Hepatic stellate cell (primary cell): ENCODE measurements around the gene TCF7L2.

Source experiments
- DNase-seq: peaks from one replicate; pipeline ENCODE4 v3.0.0; 2011; ENCODE audit warnings: low spot score

TCF7L2 gene

DNA sequence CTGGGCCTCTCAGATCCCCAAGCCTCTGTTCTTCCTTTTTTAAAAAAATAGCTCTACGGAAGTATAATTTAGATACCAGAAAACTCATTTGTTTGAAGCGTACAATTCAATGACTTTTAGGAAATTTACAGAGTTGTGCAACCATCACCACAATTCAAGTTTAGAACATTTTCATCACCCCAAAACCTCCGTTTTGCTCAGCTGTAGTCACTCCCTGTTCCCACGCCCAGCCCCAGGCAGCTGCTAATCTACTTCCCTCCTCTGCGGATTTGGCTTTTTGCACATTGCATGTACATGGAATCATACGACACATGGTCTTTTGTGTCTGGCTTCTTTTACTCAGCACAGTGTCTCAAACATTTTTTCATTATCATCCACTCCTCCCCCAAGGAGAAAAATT is 229.2 kb downstream of the TCF7L2 start:
- DNase-seq = no peak

DNA sequence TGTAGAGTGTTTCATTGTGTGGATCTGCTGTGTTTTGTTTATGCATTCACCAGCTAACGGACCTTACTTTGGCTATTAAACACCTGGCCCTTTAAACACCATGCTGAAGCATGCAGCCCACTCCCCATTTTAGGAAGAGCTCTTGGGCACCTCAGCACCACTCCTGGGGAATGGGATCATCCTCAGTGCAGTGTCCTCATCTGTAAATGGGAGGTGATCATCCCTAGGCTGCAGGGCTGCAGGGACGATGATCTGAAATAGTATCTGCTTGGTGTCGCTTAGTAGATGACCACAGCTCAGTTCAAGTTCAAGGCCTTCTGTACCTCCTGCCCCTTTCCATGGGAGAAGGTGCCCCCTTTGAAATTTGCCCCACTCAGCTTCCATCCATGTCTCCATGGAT is 229.9 kb downstream of the TCF7L2 start:
- DNase-seq = no peak

DNA sequence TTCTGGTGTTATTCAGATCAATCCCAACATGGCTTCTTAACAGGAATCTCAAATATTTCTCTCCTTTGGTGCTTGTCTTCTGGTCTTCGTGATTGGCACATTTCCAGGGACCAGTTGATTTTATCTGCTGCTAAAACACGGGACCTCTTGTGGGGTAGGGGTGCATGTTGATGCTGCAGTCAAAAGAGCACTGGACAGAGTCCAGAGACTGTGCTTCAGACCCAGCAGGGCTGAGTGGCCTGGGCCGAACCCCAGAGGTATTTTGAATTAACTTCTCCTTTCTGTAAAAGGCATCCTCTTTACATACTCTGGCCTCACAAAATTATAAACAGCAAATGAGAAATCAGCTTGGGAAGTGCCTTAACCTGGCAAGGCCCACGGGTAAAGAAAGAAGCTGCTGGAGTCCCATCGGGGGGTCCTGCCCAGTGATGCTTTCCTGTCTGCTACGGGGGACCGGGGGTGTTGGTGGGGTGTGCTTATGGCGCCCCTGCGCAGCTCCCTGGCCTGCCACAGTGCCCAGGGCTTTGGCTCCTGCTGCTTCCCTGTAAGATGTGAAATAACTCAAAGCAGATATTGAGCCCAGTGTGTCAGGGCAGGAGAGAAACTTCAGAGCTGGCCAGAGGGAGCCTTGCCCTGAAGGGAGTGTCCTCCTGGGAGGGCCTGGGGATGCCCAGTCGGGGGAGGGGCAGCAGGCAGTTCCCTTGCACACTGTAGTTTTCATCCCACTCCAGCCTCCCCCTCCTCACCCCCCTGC is 230.5 kb downstream of the TCF7L2 start:
- DNase-seq = no peak

DNA sequence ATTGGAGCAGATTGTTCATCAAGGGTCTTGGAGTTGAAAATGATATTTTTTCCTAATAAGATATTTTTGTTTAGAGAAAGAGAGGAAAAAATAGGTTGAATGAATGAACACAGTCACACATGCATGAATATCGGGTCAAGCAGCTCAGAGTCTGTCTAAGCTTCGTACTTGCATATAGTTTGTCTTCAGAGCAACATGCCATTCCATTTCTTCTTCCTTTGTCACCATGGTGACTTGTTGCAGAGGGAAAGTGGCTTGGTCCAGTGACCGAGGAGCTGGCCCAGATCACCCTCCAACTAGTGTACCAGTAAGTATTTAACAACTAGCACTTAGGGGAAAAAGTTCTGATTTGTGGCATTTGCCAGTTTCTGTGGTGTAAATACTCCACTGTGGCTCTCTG is 232.1 kb downstream of the TCF7L2 start:
- no peak for DNase-seq

DNA sequence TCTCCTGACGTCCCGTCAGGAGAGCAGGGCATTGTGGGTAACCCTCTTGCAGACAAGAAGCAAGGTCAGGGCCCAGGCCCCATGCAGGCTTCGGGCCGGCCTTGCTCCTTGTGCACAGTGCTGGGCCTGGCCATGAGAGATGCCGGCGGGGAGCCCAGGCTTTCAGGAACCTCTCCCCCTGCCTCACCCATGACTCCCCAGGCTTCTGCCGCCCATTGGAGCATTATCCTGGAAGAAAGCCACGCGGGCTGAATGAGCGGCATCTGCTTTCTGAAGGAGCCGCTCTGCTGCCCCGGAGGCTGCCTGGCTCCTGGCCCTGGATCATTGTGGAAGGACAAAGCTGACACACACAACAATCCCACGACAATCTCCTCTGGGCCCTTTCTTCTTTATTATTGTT is 233.5 kb downstream of the TCF7L2 start:
- no peak for DNase-seq

DNA sequence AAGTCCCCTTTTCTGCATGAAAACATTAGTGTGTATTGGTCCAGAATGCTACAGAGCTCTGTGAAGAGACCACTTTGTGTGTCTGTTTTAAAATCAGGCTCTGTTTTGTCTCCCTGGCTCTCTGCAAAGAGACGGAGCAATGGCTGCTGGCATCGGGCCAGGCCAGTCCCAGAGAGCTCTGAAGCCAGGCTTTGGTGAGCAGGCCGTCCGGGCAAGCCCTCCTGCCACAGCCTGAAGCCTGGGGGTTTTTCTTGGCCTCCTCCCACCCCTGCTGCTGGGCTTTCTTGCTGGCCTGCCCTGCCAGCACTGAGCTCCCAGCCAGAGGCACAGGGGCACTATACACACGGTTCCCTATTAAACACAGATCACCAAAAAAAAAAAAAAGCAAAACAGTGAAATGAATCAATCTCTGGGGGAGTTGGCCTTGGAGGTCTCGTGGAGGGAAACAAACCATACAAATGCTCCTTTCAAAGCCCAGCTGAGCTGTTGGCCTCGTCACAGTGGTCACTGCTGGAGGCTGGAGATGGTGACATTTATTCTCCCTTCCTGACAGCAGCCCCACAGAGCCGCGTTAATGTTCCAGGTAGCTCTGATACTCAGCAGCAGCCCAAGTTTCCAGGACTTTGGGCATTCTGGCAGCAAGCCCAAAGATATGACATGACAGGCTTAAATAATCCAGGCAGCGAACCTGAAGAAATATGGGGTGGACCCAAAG is 237.2 kb downstream of the TCF7L2 start:
- DNase-seq = no peak

DNA sequence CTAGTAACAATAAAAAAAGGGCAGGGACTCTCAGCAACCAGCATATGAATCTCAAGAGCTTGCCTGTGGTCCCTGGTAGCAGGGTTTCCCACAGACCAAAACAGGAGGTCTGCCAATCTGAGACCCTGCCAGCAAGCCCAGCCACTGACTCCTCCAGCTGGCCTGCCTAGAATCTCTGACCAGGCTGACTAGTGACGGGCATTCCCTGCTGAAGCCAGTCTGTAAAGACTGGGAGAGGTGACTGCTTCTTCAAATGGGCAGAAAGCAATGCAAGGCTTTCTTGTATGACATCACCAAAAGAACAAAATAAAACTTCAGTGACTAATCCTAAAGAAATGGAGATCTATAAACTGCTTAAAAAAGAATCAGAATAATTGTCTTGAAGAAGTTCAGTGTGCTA is 249.4 kb downstream of the TCF7L2 start:
- DNase-seq = no peak

DNA sequence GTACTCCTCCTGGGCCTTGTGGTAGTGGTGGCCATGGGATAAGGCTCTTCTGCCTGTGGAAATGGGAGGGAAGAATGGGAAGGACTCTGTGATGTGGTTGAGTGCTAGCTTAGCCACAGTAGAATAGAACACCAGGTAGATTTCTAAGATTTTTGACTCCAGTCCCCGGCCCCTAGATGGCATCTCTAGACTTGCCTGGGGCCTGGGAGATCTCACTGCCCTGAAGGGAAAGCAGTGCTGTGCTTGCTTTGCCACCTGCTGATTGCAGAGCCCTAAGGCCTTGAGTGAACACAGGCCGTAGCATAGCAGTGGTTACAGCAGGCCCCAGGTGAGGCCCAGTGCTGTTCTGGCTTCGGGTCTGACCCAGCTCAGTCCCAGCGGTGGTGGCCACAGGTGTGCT is 252.0 kb downstream of the TCF7L2 start:
- DNase-seq = no peak

DNA sequence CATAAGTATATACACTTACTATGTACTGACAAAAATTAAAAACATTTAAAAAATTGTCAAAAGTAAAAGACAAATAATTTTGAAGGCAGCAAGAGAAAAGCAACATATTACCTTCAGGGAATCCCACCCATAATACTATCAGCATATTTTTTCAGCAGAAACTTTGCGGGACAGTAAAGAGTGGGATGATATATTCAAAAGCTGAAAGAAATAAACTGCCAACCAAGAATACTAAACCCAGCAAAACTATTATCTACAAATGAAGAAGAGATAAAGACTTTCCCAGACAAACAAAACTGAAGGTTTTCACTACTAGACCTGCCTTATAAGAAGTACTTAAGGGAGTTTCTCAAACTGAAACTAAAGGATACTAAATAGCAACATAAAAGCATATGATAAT is 257.9 kb downstream of the TCF7L2 start:
- no peak for DNase-seq

DNA sequence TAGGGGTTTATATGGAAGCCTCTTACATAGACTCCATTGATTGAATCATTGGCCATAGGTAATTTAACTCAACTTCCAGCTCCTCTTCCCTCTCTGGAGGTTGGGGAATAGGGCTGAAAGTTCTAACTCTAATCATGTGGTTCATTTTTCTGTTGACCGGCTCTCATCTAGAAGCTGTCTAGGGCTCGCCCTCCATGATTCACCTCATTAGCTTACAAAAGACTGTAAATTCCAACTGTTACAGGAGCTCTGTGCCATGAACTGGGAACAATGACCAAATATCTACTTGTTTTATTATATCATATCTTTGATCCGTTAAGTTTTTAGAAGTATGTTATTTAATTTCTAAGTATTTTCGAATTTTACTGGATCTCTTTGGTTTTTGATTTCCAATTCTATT is 263.0 kb downstream of the TCF7L2 start:
- DNase-seq = no peak

DNA sequence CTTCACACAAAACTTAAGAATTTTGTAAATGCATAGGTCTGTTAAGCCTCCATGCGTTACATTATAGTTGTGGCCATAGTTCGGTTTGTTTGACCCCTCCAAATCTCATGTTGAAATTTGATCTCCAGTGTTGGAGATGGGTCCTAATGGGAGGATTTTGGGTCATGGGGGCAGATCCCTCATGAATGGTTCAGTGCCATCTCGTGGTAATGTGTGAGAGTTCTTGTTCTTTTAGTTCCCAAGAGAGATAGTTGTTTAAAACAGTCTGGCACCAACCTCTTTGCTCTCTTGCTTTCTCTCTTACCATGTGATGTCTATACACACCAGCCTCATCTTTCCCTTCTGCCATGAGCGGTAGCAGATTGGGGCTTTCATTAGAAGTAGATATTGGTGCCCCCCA is 264.3 kb downstream of the TCF7L2 start:
- DNase-seq = no peak

DNA sequence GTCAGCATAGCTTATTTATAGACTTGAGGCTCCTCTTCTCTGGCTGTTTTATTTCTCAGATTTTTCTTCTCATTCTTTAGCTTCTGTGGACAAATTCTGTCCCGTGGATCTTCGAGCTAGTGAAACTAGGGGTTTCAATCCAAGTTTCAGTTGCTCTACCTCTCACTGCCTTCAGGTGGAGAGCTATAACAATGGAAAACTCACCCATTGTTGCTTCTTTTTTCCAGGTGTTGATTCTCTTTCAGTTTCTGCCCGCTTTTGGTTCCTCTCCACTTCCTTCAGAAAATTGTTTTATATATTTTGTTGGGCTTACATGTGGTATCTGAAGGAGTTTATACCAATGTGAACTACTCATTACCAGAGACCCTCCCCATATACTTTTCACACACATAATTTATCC is 266.1 kb downstream of the TCF7L2 start:
- no peak for DNase-seq
